H4 (cell line): ENCODE data around the gene CADM4. TPM values are rescaled to one million over a fixed set of nuclear protein-coding genes. Genes with fewer than 3 reads are reported as not detected.
"Not testable (repeated sequence)": the region's sequence is repeated elsewhere in the genome, so short reads cannot be mapped to it uniquely, and the experiment has no call there.

Experiments used
- DNase-seq: peaks from one replicate; pipeline ENCODE4 v3.0.0-alpha.2; 2015; ENCODE audit warnings: low spot score
- total RNA-seq: library from RNA; depleted of rRNA; stranded (reverse); fragments of >200 nt; shearing (Covaris generic); gene quantifications from 2 replicates; pipeline ENCODE4 v1.2.3, GENCODE V29; 2014; rRNA removed

CADM4 gene
- total RNA-seq, result 2.2 and 5.4 TPM in 2 replicates

- no peak for DNase-seq
Observed at GRCh38 chr19:43639519-43640423, at the start of gene CADM4. Gene CADM4 (minus strand): TSS chr19:43639850. CDS start chr19:43639790, 60 bp downstream.

- DNase-seq, result no peak
Observed at GRCh38 chr19:43688059-43688701, 48.5 kb upstream of the CADM4 start.

- DNase-seq, result no peak
Observed at GRCh38 chr19:43687660-43687997, 48.0 kb upstream of the CADM4 start.

GRCh38 chr19:43684326-43684725, 44.7 kb upstream of the CADM4 start:
- no peak for DNase-seq

GRCh38 chr19:43683905-43684304, 44.3 kb upstream of the CADM4 start:
- no peak for DNase-seq

- no peak for DNase-seq
Observed at GRCh38 chr19:43682824-43683661, 43.4 kb upstream of the CADM4 start.

GRCh38 chr19:43682269-43682668, 42.6 kb upstream of the CADM4 start:
- DNase-seq, result not testable (repeated sequence)

- no peak for DNase-seq
Observed at GRCh38 chr19:43681821-43682220, 42.2 kb upstream of the CADM4 start.

- DNase-seq, result no peak
Observed at GRCh38 chr19:43678512-43679261, 39.0 kb upstream of the CADM4 start.

- DNase-seq, result no peak
Observed at GRCh38 chr19:43675906-43676305, 36.3 kb upstream of the CADM4 start.

- DNase-seq, result peak; percentile 62
Observed at GRCh38 chr19:43675269-43675879, 35.7 kb upstream of the CADM4 start.

- peak; percentile 55 for DNase-seq
Observed at GRCh38 chr19:43674596-43674995, 34.9 kb upstream of the CADM4 start.

- no peak for DNase-seq
Observed at GRCh38 chr19:43674183-43674582, 34.5 kb upstream of the CADM4 start.

GRCh38 chr19:43673637-43674036, 34.0 kb upstream of the CADM4 start:
- DNase-seq, result no peak

- DNase-seq, result no peak
Observed at GRCh38 chr19:43672061-43672679, 32.5 kb upstream of the CADM4 start.

GRCh38 chr19:43668406-43669109, 28.9 kb upstream of the CADM4 start:
- DNase-seq, result peak; percentile 96

- DNase-seq, result no peak
Observed at GRCh38 chr19:43667876-43668405, 28.3 kb upstream of the CADM4 start.

- DNase-seq, result no peak
Observed at GRCh38 chr19:43667126-43667875, 27.7 kb upstream of the CADM4 start.

- no peak for DNase-seq
Observed at GRCh38 chr19:43664018-43664417, 24.4 kb upstream of the CADM4 start.
